Prostate gland (tissue), 2 donors: ENCODE measurements around the gene UGT1A6. TPM values are rescaled to one million over a fixed set of nuclear protein-coding genes. Genes with fewer than 3 reads are reported as not detected.

Source experiments
- DNase-seq: peaks from one replicate; pipeline ENCODE4 v3.0.0-alpha.2; 2019; ENCODE audit warnings: low spot score
- H3K27ac ChIP-seq, 2 donors: fragments of 200-600 bp; sonication (generic); 2 replicates each; pipeline ENCODE4 v1.5.1; 2017 to 2019
- H3K27me3 ChIP-seq: fragments of 200-600 bp; sonication (generic); replicated peaks from 2 replicates; pipeline ENCODE4 v1.5.1; 2019; ENCODE audit not compliant: insufficient read depth
- H3K36me3 ChIP-seq, 2 donors: fragments of 200-600 bp; sonication (generic); 1 replicate in 1 of 2; 2 replicates in 1 of 2; pipeline versions ENCODE4 v1.5.1 to v1.8.1; 2017 to 2019
- H3K4me1 ChIP-seq: fragments of 200-600 bp; sonication (generic); replicated peaks from 2 replicates; pipeline ENCODE4 v1.5.1; 2019
- H3K4me3 ChIP-seq, 2 donors: fragments of 200-600 bp; sonication (generic); 2 replicates each; pipeline ENCODE4 v1.5.1; 2017 to 2019
- H3K9me3 ChIP-seq: fragments of 200-600 bp; sonication (generic); 2 replicates; pipeline ENCODE4 v1.5.1; 2017
- POLR2A ChIP-seq: fragments of 450-650 bp; IDR thresholded peaks from one replicate; pipeline ENCODE4 v1.6.1; 2016; ENCODE audit warnings: antibody characterized with exemption, mild to moderate bottlenecking
- POLR2AphosphoS5 ChIP-seq: sonication (generic); formaldehyde crosslinking; IDR thresholded peaks from one replicate; pipeline ENCODE4 v1.6.1; 2017; ENCODE audit warnings: antibody characterized with exemption
- WGBS: methylation state at CpG from one replicate; pipeline ENCODE4 v1.1.5; 2018; 5-methylcytosine and 5-hydroxymethylcytosine counted together
- intact Hi-C: fragments of 100-400 bp; cut with DNase I; formaldehyde crosslinking; loops from one replicate; pipeline ENCODE4 v1.14.2; 2022
- total RNA-seq, 2 donors: library from RNA; depleted of rRNA; stranded (reverse); fragments of >200 nt; gene quantifications; one replicate each; pipeline ENCODE4 v1.1.0, GENCODE V29; 2016
- TF ChIP-seq, protein P1 (sequence below), 4 experiments: fragments of 200-600 bp in 2 of 4; fragments of 450-650 bp in 2 of 4; sonication (generic) in 2 of 4; IDR thresholded peaks; 1 replicate in 3 of 4; 2 replicates in 1 of 4; pipeline ENCODE4 v1.5.1; 2016 to 2019; ENCODE audit warnings: antibody characterized with exemption in 4 of 4, mild to moderate bottlenecking in 2 of 4, moderate library complexity in 2 of 4

UGT1A6 gene
- total RNA-seq, 2 donors from 2014 or later: 0.85 to 6.6 TPM

DNA sequence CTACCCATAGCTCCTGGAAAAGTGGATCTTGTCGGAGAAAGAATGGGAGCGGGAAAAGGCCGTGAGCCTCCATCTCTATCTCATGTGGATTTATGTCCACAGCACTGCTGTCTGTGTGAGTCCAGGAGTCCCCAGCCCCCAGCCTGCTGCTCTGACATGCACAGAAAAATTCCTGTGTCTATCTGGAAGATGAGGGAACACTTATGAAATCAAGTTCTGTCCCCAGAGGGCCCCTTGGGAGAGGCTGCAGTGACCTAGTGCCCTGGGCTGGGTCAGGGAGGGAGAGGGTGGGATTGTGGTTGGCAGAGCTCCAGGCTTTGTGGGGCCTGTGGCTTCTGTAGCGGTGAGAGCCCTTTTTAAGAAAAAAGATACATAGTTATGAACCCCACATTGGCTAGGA lies 124.1 kb downstream of the UGT1A6 start:
- no peak overlapping the region for H3K4me3 ChIP-seq
- intact Hi-C loops: no loop called here
- DNase-seq: no peak

DNA sequence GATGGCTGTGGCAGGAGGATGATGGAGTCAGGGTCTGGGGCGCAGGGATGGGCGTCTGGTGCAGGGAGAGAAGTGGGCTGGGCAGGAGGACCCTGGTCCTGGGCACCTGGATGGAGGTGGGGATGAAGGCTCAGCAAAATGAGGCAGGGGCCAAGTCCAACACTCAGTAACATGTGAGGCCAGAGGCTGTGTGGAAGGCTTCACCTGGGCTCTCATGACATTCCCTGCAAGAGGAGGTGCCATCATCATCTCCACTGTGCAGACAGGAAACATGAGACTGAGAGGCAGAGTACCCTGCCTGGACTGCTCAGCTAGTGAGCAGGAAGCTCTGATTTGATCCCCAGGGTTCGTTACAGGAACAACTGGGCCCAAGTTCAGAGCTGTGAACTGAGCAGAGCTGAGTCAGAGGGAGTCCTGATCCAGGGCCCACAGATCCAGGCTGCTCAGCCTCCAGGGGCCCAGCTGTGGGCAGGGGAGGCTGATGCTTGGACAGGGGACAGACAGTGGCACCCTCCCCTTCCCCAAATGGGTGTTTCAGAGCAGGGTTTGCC lies 124.7 kb downstream of the UGT1A6 start:
- intact Hi-C loops: no loop called here
- DNase-seq: no peak
- Histone ChIP-seq H3K36me3 (no peaks in the 10 kb centered on the region), H3K4me1 (no peaks in the 10 kb centered on the region), H3K27ac (no peak overlapping the region), H3K9me3 (no peaks in the 10 kb centered on the region), H3K27me3 (no peaks in the 10 kb centered on the region), H3K4me3 (no peak overlapping the region)
- TF ChIP-seq, protein P1, sequence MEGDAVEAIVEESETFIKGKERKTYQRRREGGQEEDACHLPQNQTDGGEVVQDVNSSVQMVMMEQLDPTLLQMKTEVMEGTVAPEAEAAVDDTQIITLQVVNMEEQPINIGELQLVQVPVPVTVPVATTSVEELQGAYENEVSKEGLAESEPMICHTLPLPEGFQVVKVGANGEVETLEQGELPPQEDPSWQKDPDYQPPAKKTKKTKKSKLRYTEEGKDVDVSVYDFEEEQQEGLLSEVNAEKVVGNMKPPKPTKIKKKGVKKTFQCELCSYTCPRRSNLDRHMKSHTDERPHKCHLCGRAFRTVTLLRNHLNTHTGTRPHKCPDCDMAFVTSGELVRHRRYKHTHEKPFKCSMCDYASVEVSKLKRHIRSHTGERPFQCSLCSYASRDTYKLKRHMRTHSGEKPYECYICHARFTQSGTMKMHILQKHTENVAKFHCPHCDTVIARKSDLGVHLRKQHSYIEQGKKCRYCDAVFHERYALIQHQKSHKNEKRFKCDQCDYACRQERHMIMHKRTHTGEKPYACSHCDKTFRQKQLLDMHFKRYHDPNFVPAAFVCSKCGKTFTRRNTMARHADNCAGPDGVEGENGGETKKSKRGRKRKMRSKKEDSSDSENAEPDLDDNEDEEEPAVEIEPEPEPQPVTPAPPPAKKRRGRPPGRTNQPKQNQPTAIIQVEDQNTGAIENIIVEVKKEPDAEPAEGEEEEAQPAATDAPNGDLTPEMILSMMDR (IDR thresholded peaks at IDR 0.05): no peak
- TF ChIP-seq POLR2A: no peak
- TF ChIP-seq POLR2AphosphoS5: no peak
- 81% methylated on average over 3 of the region's 3 CpGs for WGBS

More for the DNA sequence above, 124.1 kb downstream of the UGT1A6 start:
- no peak overlapping the region for H3K27ac ChIP-seq
- WGBS: 82% methylated on average over 4 of the region's 4 CpGs
- H3K27me3 ChIP-seq: no peaks in the 10 kb centered on the region
- TF ChIP-seq POLR2A: no peak
- TF ChIP-seq, protein P1 (IDR thresholded peaks at IDR 0.05): no peak
- TF ChIP-seq POLR2AphosphoS5: no peak
- H3K4me1 ChIP-seq: no peaks in the 10 kb centered on the region
- no peaks in the 10 kb centered on the region for H3K9me3 ChIP-seq
- no peaks in the 10 kb centered on the region for H3K36me3 ChIP-seq

GRCh38 chr2:233817995-233818638 lies 125.4 kb downstream of the UGT1A6 start:
- intact Hi-C loops: no loop called here
- H3K27me3 ChIP-seq: no peaks in the 10 kb centered on the region
- H3K4me3 ChIP-seq: no peak overlapping the region
- no peaks in the 10 kb centered on the region for H3K9me3 ChIP-seq
- H3K27ac ChIP-seq: no peak overlapping the region
- no peaks in the 10 kb centered on the region for H3K4me1 ChIP-seq
- 93% methylated on average over 11 of the region's 11 CpGs for WGBS
- no peaks in the 10 kb centered on the region for H3K36me3 ChIP-seq
- no peak for DNase-seq
- TF ChIP-seq, protein P1 (IDR thresholded peaks at IDR 0.05): no peak
- TF ChIP-seq POLR2AphosphoS5: no peak
- TF ChIP-seq POLR2A: no peak

- no peak overlapping the region for H3K27ac ChIP-seq
- WGBS: 82% methylated on average over 17 of the region's 17 CpGs
- H3K36me3 ChIP-seq: no peaks in the 10 kb centered on the region
- H3K9me3 ChIP-seq: no peaks in the 10 kb centered on the region
- DNase-seq: no peak
- H3K4me1 ChIP-seq: no peaks in the 10 kb centered on the region
- intact Hi-C loops: no loop called here
- H3K4me3 ChIP-seq: no peak overlapping the region
- H3K27me3 ChIP-seq: no peaks in the 10 kb centered on the region
- TF ChIP-seq POLR2A: no peak
- TF ChIP-seq POLR2AphosphoS5: no peak
- TF ChIP-seq, protein P1 (IDR thresholded peaks at IDR 0.05): no peak
These were observed 126.2 kb downstream of the UGT1A6 start for GRCh38 chr2:233818639-233819621.
